Stimulated activated naive CD8-positive, alpha-beta T cell treated with anti-CD3 and anti-CD28 coated beads, Interleukin-15, amount 100 ng/mL, for 72 hours (primary cell): Measurements from ENCODE around the gene ITGA11.
A peak's percentile ranks its signal among the peaks of the same experiment; 100 is the strongest.

Experiments used
- ATAC-seq: fragments of 150-1000 bp; cut with Tn5 transposase; 2 replicates; pipeline ENCODE4 v1.10.0; 2021; ENCODE audit warnings: mild to moderate bottlenecking, moderate library complexity
- DNase-seq, 2 donors: peaks; one replicate each; pipeline ENCODE4 v3.0.0; 2021 to 2022
- H3K27ac Mint-ChIP-seq, 2 donors: one replicate each; pipeline ENCODE4 v1.8.0; 2022; ENCODE audit warnings: mild to moderate bottlenecking in 2 of 2, mixed read lengths in 2 of 2, moderate library complexity in 2 of 2
- H3K27me3 Mint-ChIP-seq: one replicate; pipeline ENCODE4 v1.8.0; 2022; ENCODE audit warnings: mixed read lengths
- H3K4me1 Mint-ChIP-seq: one replicate; pipeline ENCODE4 v1.8.0; 2022; ENCODE audit warnings: mild to moderate bottlenecking, mixed read lengths
- H3K4me3 Mint-ChIP-seq, 2 donors: one replicate each; pipeline ENCODE4 v1.8.0; 2022; ENCODE audit warnings: mild to moderate bottlenecking in 2 of 2, mixed read lengths in 2 of 2, moderate library complexity in 1 of 2
- H3K9me3 Mint-ChIP-seq, 2 donors: one replicate each; pipeline ENCODE4 v1.8.0; 2022; ENCODE audit warnings: mixed read lengths in 2 of 2

Gene ITGA11

DNA sequence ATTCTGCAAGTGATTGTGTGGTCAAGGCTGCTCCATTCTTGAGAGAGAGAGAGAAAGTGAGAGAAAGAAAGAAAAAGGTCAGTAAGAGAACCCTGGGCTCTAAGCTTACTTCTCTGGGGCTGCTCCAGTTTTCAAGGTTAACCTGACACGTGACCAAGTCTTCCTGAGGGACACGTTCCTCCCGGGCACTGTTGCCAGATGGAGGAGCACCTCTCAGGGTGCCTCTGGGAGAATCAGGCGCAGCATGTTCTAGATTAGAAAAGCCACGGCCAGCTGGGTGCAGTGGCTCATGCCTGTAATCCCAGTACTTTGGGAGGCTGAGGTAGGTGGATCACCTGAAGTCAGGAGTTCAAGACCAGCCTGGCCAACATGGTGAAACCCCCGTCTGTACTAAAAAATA, 60.8 kb downstream of the ITGA11 start:
- Mint-ChIP-seq H3K27me3 (peaks cover 8% of the 10 kb centered on the region), H3K27ac (no peak overlapping the region), H3K9me3 (no peaks in the 10 kb centered on the region), H3K4me3 (no peak overlapping the region), H3K4me1 (peaks cover 7% of the 10 kb centered on the region)
- DNase-seq (no peak), ATAC-seq (no peak)

DNA sequence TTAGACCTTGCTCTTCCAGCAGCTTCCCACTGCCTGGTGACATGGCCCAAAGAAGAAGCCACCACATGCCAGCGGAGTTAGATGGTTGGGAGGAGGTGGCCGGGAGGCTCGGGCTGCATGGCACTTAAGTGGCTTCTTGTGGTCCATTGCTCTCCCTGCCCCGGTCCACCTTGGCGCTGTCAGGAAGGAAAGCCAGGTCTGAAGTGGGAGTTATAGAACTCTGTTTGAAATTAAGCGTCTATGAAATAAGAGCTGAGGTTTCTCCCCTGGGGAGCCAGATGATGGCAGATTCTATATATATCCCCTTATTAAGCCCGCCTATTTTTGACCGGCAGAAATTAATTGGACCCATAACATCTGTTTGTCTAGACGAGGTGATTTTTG, 61.2 kb downstream of the ITGA11 start:
- Mint-ChIP-seq H3K4me3 (no peak overlapping the region), H3K9me3 (no peaks in the 10 kb centered on the region), H3K27ac (no peak overlapping the region), H3K27me3 (peaks cover 8% of the 10 kb centered on the region), H3K4me1 (peaks cover 7% of the 10 kb centered on the region)
- ATAC-seq: no peak
- no peak for DNase-seq

DNA sequence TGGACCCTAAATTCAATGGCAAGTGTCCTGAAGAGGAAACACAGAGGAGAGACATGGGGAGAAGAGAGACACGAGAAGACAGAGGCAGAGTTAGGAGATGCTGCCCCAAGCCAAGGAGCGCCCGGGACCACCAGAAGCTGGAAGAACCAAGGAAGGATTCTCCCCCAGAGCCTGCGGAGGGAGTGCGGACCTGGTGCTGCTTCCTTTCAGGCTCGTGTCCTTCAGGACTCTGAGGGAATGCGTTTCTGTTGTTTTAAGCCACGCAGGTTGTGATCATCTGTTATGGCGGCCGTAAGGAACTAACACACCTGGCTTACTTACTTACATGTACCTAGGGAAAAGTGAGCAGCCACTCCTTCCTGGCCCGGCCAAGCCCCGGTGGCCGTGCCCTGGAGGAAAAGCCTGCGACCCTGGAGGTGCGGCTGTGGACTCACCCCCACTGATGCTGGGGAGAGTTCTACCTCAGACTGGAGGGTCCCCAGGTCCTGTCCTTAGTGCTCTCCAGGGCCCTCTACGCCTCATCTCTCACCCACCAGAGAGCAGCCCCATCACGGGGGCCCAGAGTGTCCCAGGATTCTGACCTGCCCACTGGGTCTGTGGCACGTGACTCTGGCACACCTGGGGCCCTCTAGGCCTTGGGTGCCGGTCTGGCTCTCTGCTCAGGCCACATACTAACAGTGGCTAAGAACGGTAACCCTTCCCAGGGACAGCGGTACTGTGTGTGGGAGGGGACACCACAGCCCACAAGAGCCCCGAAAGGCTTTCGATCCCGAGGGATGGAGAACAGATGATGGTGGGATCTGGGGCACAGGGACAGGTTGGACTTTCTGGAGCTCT, 61.8 kb downstream of the ITGA11 start:
- Mint-ChIP-seq H3K4me3 (no peak overlapping the region), H3K4me1 (peaks cover 13% of the 10 kb centered on the region), H3K27ac (peak overlapping the region in 1 of 2 donors; percentile 91), H3K27me3 (peaks cover 8% of the 10 kb centered on the region), H3K9me3 (no peaks in the 10 kb centered on the region)
- DNase-seq: no peak
- ATAC-seq: no peak

DNA sequence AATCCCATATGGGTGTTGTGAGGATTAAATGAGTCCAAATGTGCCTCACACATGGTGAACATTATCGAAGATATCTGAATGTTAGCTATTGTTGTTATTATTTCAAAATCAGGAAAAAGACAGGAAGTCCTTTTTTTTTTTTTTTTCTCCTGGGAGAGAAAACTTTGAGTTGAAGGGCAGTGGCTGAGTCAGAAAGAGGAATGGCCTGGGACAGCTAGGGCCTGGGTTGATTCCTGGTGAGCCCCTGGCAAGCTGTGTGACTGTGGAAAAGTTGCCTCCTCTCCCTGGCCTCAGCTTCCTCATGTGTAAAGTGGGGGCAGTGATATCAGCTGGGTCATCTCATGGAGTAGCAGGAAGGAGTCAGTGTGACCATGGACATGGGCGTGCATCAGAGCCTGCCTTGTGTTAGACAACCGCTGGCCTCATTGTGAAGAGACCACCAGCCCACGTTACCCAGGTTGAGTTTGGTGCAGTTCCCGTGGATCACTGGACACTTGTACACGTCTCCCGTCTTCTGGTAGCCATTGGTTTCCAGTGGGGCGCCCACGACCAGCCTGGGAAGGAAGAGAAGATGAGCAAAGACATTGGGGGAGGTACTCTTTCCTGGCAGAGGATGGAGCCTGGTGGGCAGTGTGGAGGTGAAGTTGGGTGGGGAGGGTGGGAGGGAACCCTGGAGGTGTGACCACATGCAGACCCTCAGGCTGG, 63.1 kb downstream of the ITGA11 start:
- peaks cover 18% of the 10 kb centered on the region for H3K4me1 Mint-ChIP-seq
- no peak for DNase-seq
- no peak overlapping the region for H3K4me3 Mint-ChIP-seq
- peak overlapping the region in 1 of 2 donors; percentile 37 for H3K27ac Mint-ChIP-seq
- H3K9me3 Mint-ChIP-seq: no peaks in the 10 kb centered on the region
- no peak for ATAC-seq
- peaks cover 8% of the 10 kb centered on the region for H3K27me3 Mint-ChIP-seq

DNA sequence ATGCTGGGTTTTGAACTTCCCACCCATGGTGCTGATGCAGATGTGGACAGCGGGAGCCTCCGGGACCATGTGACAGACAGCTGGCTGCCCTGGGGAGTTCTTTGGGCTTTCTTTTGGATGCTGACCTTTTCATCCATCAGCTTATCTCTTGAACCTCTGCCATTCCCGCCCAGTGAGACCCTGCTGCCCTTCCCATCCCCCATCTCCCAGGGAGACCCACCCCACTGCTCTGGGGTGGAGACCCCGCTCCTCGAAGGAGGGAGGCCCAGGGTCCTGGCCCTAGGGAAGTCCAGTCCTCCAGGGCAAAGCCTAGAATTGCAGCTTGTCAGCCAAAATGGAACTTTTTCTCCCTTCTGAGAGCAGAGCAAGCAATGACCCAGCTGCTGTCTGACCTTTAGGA, 64.0 kb downstream of the ITGA11 start:
- Mint-ChIP-seq H3K27ac (no peak overlapping the region), H3K9me3 (no peaks in the 10 kb centered on the region), H3K4me1 (peaks cover 18% of the 10 kb centered on the region), H3K4me3 (no peak overlapping the region), H3K27me3 (peaks cover 8% of the 10 kb centered on the region)
- DNase-seq (no peak), ATAC-seq (no peak)

DNA sequence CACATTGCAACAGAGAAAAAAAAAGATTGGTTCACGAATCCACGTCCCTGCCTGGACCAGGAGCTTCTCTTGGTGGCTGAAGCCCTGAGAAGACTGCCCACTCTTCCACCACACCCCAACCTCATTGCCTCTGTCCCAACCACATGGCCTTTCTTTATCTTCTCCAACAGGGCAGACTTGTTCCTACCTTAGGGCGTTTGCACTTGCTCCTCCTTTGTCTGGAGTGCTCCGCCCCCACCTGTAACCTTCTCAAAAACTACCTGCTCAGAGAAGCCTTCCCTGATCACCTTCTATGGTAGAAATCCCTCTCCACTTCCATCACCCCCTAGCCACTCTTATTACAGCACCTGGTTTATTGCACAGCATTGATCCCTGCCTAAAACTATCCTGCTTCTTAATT, 64.7 kb downstream of the ITGA11 start:
- peak overlapping the region in 1 of 2 donors; percentile 47 for H3K27ac Mint-ChIP-seq
- H3K4me3 Mint-ChIP-seq: peak overlapping the region in 1 of 2 donors; percentile 21
- ATAC-seq: no peak
- peaks cover 18% of the 10 kb centered on the region for H3K4me1 Mint-ChIP-seq
- H3K27me3 Mint-ChIP-seq: peaks cover 8% of the 10 kb centered on the region
- no peak for DNase-seq
- no peaks in the 10 kb centered on the region for H3K9me3 Mint-ChIP-seq

DNA sequence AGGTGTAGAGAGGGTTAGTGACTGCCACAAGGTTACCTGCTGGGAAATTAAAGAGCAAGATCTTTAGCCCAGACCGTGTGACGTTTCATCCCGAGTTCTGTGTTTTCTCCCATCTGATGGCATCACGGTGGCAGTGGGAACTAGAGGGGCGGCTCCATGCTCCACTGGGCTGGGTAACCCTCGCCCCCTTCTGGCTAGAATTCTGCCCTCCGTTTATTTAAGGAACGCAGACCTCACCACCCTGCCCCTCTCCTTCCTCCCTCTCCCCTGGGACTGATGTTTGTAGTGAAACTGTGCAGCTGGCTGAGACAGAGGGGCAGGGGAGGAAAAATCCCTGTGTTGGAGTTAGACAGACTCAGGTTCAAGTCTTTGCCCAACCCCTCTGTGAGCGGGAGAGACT, 65.6 kb downstream of the ITGA11 start:
- Mint-ChIP-seq H3K27ac (no peak overlapping the region), H3K4me1 (peaks cover 18% of the 10 kb centered on the region), H3K9me3 (no peaks in the 10 kb centered on the region), H3K27me3 (peaks cover 8% of the 10 kb centered on the region), H3K4me3 (peak overlapping the region in 1 of 2 donors; percentile 11)
- DNase-seq: no peak
- no peak for ATAC-seq

DNA sequence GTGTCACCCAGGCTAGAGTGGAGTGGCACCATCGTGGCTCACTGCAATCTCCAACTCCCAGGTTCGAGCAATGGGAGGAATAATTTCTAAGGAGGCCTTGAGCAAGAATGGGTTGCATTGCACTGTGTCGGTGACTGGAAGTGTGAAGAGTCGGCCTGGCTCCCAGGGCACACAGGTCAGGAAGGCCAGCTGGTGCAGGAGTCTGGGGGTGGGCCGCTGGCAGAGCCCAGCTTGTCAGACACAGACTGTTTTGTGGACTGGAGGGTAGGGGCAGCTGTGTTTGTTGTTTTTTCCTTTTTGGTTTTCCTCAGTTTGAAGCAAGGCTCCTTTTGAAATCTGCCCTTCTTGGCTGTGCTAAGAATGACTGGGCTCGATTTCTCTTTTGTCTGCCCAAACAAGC, 66.2 kb downstream of the ITGA11 start:
- Mint-ChIP-seq H3K9me3 (no peaks in the 10 kb centered on the region), H3K4me1 (peaks cover 18% of the 10 kb centered on the region), H3K27me3 (peaks cover 8% of the 10 kb centered on the region), H3K27ac (no peak overlapping the region), H3K4me3 (peak overlapping the region in 1 of 2 donors; percentile 11)
- no peak for DNase-seq
- ATAC-seq: no peak

DNA sequence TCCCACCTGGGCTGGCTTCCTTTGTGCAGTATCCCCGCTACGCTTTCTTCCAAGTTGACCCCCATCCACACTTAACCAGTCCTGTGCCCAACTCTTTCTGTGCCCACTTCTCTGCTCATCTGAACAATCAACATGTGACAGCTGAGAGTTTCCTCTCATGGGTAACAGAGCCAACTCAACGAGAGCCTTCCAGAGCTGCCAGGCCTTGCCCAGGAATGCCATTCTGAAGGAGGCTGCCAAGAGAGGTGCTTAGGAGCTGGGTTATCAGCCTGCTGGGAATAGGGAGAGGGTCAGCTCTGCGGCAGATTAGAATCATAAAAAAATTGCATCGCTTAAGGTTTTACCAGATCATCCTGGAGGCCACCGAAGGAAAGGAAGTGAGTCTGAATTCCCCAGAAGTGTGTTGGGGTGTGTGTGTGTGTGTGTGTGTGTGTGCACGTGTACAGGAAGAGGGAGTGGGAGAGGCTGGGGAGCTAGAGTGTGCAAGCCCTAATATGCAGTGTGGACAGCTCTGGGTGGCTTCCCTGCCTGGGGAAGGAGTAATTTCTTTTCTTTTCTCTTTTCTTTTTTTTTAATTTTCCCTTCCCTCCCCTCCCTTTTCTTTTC, 66.7 kb downstream of the ITGA11 start:
- peaks cover 8% of the 10 kb centered on the region for H3K27me3 Mint-ChIP-seq
- H3K9me3 Mint-ChIP-seq: no peaks in the 10 kb centered on the region
- ATAC-seq (no peak), DNase-seq (no peak)
- peaks cover 18% of the 10 kb centered on the region for H3K4me1 Mint-ChIP-seq
- H3K4me3 Mint-ChIP-seq: peak overlapping the region in 1 of 2 donors; percentile 53
- H3K27ac Mint-ChIP-seq: peak overlapping the region; percentile 8 to 60

DNA sequence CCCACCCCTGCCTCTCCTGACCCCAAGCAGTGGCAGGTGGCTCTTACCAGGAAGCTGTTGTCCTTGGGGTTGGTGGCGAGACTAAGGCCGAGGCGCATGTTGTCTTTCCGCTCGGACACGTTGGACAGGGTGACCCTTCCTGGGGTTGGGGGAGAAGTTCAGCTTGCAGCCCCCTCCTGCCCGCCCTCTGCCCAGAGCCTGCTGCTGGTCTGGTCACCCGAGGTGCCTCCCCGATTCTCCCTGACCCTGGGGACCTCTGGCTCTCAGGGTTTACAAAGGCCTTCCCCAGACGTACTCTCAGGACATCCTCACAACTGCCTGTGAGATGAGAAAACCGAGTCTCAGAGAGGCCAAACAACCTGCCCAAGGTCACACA, 67.3 kb downstream of the ITGA11 start:
- no peak overlapping the region for H3K4me3 Mint-ChIP-seq
- ATAC-seq: no peak
- no peaks in the 10 kb centered on the region for H3K9me3 Mint-ChIP-seq
- peaks cover 18% of the 10 kb centered on the region for H3K4me1 Mint-ChIP-seq
- no peak overlapping the region for H3K27ac Mint-ChIP-seq
- DNase-seq: no peak
- H3K27me3 Mint-ChIP-seq: peaks cover 8% of the 10 kb centered on the region

DNA sequence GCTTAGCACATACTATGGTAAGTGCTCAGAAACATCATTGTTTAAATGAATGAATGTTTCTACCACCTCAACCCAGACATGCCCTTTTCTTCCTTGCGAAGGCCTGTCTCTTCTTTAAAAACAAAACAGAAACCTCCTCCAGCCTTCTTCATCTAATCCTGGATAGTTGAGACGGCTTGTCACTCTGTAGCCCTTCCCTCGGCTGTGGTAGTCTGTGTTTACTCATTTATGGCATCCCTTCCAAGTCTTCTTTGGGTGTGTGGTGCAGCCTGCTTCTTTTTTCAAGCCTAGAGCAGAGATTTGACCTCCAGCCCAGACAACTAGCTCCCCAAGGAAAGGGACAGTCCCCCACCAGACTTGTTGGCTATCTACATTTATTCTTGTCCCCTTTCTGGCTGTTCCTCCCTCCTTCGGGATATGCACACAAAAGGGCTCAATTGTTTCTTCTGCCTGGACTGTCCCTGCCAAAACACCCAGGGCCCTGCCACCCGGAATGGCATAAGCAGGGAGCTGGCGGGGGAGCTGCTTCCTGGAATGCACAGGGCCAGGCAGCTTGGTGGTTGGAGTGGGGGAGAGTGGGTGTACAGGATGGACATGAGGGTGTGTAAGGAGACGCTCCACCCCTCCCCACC, 67.8 kb downstream of the ITGA11 start:
- Mint-ChIP-seq H3K9me3 (no peaks in the 10 kb centered on the region), H3K4me3 (no peak overlapping the region), H3K4me1 (peaks cover 18% of the 10 kb centered on the region), H3K27ac (no peak overlapping the region), H3K27me3 (peaks cover 8% of the 10 kb centered on the region)
- no peak for DNase-seq
- no peak for ATAC-seq

DNA sequence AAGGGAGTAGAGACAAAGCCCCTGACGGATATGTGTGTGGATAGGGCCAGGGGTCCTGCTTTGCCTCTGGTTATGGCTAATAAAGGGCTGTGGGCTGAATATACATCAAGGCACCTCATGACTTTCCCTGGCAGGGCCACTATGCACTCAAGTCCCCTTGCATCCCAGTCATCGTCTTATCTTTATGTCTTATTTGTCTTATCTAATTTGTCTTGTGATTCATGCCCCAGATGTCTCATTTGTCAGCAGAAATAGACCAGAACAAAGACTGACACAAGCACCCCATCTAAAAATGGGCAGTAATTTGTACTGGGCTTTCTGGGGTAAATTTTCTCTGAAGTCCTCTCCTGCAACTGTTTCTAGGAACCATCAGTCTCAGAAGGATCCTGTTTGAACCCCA, 68.6 kb downstream of the ITGA11 start:
- Mint-ChIP-seq H3K9me3 (no peaks in the 10 kb centered on the region), H3K4me1 (peaks cover 18% of the 10 kb centered on the region), H3K27me3 (no peaks in the 10 kb centered on the region), H3K4me3 (no peak overlapping the region), H3K27ac (no peak overlapping the region)
- ATAC-seq (no peak), DNase-seq (no peak)

DNA sequence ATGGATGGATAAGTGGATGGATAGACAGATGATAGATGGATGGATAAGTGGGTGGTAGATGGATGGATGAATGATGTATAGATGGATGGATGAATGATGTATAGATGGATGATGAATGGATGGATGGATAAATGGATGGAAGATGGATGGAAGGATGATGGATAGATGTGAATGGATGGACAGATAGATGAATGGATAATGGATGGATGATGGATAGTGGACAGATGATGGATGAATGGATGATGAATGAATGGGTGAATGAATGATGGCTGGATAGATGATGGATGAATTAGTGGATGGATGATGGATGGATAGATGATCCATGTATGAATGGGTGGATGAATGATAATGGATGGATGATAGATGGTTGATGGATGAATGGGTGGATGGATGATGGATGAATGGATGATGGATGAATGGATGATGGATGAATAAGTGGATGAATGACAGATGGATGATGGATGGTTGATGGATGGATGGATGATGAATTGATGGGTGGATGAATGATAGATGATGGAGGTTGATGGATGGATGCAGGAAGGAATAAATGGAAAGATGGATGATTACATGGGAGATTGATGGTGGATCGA, 69.3 kb downstream of the ITGA11 start:
- Mint-ChIP-seq H3K4me1 (peaks cover 18% of the 10 kb centered on the region), H3K27ac (no peak overlapping the region), H3K9me3 (peaks cover 0 to 4% of the 10 kb centered on the region in 2 donors), H3K4me3 (no peak overlapping the region), H3K27me3 (no peaks in the 10 kb centered on the region)
- no peak for ATAC-seq
- no peak for DNase-seq

DNA sequence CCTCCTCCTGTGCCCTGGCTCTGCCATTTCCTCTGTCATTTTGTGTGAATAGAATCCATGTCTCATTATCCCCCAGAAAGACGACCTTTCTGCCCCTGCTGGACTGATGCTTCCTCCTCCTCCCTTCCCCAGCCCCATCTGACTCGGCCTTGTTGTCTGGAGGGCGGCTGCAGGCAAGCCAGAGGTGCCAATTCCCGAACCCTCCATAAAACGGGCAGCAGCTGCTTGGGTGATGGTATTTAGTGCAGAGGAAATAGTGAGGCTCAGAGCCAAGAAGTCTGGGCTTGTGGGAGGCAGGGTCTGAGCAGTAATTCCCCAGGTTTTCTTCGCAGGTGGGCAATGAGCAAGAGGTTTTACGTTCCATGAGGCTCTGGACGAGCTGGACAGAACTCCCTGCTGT, 71.2 kb downstream of the ITGA11 start:
- no peak overlapping the region for H3K27ac Mint-ChIP-seq
- DNase-seq (no peak), ATAC-seq (no peak)
- no peak overlapping the region for H3K4me3 Mint-ChIP-seq
- no peaks in the 10 kb centered on the region for H3K27me3 Mint-ChIP-seq
- peaks cover 10% of the 10 kb centered on the region for H3K4me1 Mint-ChIP-seq
- peaks cover 10 to 12% of the 10 kb centered on the region in 2 donors for H3K9me3 Mint-ChIP-seq

DNA sequence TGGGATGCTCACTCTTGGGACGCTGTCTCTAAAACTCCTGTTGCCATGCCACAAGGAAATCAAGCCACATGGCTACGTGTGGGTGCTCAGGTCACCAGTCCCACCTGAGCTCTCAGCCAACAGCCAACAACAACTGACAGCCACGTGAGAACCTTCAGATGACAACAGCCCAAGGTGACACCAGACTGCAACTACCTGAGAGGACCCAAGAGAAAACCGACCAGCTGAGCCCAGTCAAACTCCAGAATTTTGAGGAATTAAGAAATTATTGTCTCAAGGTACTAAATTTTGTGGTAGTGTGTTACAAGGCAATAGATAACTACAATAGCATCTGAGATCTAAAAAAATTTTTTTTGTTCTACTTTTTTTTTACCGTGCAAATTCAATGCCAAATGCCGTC, 75.2 kb downstream of the ITGA11 start:
- no peak for DNase-seq
- no peak overlapping the region for H3K27ac Mint-ChIP-seq
- H3K27me3 Mint-ChIP-seq: no peaks in the 10 kb centered on the region
- ATAC-seq: no peak
- H3K4me1 Mint-ChIP-seq: peaks cover 35% of the 10 kb centered on the region
- H3K9me3 Mint-ChIP-seq: peaks cover 10 to 12% of the 10 kb centered on the region in 2 donors
- no peak overlapping the region for H3K4me3 Mint-ChIP-seq
